Hippocampal formation (tissue), 2 donors: ENCODE measurements around the gene FGF10.

Source experiments
- DNase-seq, 2 donors: peaks; one replicate each; lab custom pipeline; 2025; lab: John Stamatoyannopoulos, UW

The FGF10 gene

GRCh38 chr5:44356231-44356630, 33.0 kb downstream of the FGF10 start:
- no peak for DNase-seq

GRCh38 chr5:44345871-44346270, 43.3 kb downstream of the FGF10 start:
- no peak for DNase-seq

- no peak for DNase-seq
Measured at GRCh38 chr5:44336708-44337107, 52.5 kb downstream of the FGF10 start.

DNA sequence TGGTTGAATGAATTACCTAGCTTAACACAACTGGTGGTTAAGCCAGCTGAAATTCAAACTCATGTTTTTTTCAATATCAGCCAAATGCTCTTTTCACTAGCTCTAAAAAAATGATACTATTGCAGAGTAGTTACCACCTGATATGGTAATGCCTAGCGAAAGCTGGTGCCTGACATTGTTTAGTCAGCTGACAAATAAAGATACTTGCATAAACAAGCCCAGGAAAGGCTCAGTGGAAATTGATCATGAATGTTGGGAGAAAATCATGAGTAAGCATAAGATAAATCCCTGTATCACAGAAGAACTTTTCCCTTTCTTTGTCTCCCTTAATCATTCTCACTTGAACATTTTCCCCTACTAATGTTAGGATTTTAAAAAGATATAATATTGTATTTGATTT, 54.6 kb downstream of the FGF10 start:
- DNase-seq, result no peak

DNA sequence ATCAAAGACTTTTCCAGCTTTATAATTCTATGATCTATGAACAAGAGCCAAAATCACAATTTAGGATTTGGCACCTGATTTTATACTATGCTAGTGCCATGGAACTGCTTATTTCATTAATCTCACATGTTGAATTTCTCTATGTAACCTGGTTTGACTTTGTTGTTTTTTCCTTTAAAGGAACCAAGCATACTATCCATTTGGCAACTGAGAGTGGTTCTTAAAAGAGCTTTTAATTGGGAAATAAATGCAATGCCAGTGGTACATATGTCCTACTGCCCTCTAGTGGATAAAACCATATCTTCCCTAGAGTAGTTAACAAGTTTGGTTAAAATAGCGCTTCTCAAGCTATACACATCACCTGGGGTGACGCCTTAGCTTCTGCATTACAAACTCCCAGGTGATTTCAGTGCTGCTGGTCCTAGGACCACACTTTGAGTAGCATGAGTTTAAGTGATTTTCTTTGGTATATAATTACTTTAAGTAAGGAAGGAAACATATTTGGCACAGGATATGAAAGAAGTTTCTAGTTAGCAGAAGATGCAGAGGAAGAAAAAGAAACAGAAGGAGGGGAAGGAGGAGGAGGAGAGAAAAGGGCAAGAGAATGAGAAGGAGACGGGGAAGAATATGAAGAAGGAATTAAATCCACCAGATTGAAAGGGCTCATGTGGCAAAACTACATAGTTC, 56.8 kb downstream of the FGF10 start:
- DNase-seq, result no peak

- DNase-seq, result no peak
Measured at GRCh38 chr5:44331471-44332050, 57.7 kb downstream of the FGF10 start.

- no peak for DNase-seq
Measured at GRCh38 chr5:44329716-44330115, 59.5 kb downstream of the FGF10 start.

DNA sequence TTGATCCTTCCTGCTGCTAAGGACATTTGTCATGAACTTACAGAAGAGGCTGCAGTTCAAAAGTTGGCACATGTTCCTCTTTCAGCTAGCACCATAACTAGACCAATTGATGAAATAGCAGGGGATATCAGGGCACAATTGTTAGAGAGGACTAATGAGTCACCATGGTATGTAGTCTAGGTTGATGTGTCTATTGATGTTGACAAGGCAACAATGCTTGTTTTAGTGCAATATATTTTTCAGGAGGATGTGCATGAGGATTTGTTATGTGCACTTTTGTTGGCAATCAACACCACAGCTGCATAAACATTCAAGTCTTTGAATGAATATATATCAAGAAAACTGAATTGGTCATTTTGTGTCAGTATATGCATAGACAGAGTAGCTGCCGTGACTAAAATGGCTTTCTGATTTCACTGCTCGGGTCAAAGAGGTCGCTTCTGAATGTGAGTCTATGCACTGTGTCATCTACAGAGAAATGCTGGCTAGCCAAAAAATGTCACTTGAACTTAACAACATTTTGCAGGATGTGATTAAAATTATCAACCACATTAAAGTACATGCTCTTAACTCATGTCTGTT, 68.0 kb downstream of the FGF10 start:
- DNase-seq, result no peak

GRCh38 chr5:44320188-44320587, 69.0 kb downstream of the FGF10 start:
- no peak for DNase-seq

- no peak for DNase-seq
Measured at GRCh38 chr5:44318883-44319282, 70.3 kb downstream of the FGF10 start.

- DNase-seq, result no peak
Measured at GRCh38 chr5:44312374-44312773, 76.8 kb downstream of the FGF10 start.

- no peak for DNase-seq
Measured at GRCh38 chr5:44300551-44300950, 88.7 kb downstream of the FGF10 start.

DNA sequence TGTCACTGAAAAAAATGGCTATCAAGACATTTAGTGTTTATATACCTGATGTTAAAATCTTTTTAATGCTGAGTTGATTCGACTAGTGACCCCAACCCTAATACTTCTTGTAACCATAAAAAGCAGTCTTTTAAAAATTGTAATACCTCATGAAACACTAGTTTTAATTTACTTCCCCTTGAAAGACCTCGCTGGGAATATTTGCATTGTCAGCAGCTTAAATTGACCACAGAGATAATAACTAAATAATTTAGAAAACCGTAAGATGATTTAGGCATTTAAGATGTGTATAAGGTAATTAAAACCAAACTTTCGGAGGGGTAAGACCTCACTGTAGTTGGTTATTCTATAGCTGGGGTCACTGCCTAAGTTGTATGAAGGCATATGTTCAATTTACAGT, 89.8 kb downstream of the FGF10 start:
- DNase-seq, result no peak

DNA sequence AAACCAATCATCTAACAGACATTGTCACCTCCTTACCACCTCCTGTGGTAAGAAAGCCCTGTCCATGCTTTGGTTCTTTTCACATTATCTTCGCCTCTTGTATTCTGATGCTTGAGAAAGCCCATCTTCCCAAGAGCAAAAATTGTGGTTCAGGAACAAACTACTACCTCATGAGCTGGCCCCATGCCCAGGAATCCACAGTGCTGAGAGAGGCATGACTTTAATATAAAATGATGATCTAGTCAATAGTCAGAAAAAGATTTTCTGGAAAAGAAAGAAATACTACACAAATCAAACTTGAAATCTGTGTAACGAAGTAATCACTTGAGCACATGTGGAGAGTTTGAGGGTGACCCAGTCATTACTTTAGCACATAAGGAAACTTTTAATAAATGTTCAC, 94.7 kb downstream of the FGF10 start:
- no peak for DNase-seq

DNA sequence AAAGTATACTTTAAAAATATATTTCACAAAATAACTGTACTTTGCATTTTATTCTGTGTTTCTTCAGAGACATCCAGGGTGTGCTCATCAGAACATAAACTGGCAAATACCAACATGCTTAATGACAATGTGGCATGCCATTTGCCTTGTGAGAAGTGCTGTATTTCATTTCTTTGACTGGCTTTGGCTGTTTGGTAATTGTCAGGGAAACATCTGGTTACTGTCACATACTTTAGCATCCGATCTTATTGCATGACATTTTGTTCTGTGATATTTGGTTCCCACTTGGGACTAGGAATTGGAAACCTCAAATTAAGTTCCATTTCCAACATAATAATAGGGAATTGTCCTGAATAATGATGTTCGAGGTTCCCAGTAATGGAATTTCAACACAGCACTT, 96.5 kb downstream of the FGF10 start:
- no peak for DNase-seq

DNA sequence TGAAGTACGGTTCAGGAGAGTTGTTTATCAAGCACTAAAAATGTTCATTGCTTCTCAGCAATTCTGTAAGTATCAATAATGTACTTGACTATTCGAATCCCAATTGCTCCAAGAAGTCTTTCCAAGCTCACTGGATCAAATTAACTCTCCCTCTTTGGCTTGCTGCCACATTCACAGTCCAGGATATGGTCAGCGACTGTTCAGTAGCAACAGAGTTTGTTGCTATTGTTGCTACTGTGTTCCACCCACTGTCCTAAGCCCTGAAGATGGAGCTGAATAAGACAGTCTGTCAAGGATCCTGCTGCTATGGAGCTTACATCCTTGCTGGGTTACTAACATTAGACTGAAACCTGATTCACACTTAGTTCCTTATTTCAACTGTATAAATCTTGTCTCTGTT, 110.8 kb downstream of the FGF10 start:
- no peak for DNase-seq

DNA sequence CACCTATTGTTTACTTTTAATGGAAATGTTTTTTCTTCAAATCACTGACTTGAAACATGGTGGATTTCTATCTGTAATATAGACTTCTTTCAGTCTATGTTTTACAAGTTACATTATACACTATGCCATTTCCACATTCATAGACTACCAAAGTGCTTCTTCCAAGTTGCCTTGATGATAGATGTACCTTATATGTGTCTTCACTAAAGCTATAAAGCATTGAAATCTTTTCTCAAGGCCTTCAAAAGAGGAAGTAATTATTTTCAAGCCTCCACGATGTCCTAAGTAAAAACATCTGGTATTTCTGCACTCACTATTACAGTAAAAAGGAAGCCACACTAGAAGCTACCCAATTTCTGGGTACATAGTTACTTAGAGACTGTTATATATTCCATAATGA, 113.3 kb downstream of the FGF10 start:
- DNase-seq, result no peak

DNA sequence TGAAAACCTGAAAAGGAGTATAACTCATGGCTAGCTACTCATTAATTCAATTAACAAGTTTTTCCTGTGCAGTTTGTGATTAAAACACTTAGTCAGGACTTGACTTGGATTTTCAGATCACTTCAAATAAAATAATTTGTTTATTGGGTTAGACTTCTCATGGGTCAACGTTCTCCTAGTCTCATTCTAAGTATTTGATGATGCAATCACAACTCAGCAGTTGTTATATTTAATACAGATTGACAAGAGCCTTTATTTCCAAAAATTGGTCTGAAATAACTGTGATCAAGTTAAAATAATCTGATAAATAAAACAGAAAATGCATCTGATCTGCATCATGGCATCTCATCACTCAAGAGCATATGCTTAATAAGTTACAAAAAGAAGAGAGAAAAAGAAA, 113.9 kb downstream of the FGF10 start:
- no peak for DNase-seq

DNA sequence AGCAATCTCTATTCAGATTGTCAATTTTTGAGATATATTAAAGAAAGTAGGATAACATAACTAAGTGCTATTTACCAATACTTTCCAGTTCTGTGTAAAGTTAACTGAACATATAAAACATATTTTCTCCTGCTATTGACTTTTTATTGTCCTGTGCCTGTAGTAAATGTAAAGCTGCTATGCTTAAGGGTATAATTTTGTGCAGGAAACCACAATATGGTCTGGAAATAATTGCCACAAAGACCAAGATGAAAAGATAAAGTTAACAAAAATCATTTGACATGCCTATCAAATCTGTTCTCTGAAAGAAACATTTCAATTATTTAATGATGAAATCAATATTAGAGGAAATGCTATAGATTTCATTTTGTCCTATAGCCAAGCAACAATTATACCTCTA, 121.3 kb downstream of the FGF10 start:
- DNase-seq, result no peak

DNA sequence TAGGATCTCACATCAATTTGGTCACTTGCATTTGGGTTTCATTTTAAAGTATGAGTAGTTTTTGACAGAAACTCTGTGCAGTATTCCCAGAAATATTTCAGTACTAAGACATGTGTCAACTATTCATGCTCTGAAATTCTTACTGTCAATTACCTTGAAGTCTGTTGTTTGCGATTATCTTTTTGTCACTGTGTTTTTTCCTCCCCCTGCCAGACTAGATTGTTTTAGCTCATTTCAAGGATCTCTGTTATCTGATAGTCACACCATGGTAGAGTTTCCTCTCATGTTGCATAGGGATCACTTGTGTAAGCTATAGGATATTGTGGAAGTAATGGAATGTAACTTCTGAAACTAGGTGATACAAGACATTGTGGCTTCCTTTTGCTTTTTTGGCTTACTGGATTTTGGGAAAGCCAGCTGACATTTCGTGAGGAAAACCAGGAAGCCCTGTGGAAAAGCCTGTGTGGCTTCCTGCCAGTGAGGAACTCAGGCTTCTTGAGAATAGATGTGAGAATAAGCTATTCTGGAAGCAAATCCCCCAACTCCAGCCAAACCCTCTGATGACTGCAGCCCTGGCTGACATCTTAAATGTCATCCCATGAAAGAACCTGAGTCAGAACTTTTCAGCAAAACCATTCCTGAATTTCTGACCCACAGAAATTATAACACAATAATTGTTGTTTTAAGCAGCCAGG, 122.2 kb downstream of the FGF10 start:
- no peak for DNase-seq

DNA sequence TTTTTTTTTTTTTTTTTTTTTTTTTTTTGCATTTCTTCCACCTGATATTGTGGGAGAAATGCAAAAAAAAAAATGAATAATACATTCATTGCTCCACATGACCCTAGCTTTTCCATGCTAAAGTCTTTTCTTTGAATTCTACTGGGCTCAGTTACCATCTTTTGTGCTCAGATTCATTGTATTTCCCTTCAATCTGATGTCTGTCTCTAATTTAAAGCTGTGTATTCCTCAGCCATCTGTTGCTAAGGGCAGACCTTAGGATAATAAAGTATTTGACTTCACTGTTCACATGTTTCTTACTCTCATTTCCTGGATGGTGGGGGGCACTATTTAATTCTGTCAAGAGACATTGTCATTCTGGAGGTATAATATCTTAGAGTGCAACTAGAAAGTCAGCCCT, 123.5 kb downstream of the FGF10 start:
- DNase-seq, result no peak

DNA sequence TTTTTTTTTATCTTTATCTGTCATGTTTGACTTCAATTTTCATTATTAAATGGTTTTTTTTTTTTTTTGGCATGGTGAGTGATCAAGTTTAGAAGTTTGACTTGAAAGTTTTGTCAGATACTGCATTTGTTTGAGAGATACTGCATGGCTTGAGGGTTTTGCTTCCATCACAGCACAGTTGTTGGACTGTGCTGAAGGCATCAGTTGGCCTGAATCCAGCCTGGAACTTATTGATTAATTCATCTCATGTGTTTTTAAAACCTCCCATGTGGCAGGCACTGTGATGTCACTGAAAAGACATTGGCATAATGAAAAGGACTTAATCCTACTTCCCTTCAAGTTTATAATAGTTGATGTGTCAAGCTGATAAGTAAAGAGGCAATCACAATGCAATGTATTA, 128.4 kb downstream of the FGF10 start:
- no peak for DNase-seq
